Liver (tissue), 9 donors: Measurements from ENCODE around the gene TST. TPM values are rescaled to one million over a fixed set of nuclear protein-coding genes. Genes with fewer than 3 reads are reported as not detected.
A peak's percentile ranks its signal among the peaks of the same experiment; 100 is the strongest.

Experiments used
- DNase-seq: peaks from one replicate; pipeline ENCODE4 v3.0.0-alpha.2; 2017; ENCODE audit warnings: low spot score
- H3K27ac ChIP-seq, 2 donors: one replicate each; pipeline ENCODE4 v1.7.0; 2013; ENCODE audit warnings: inconsistent platforms in 2 of 2, low read length in 2 of 2, control low read depth in 1 of 2, low read depth in 1 of 2, mild to moderate bottlenecking in 1 of 2
- H3K27me3 ChIP-seq, 4 donors: one replicate each; pipeline versions ENCODE4 v1.6.1 to v1.7.0; 2013; ENCODE audit warnings: low read length in 3 of 4, inconsistent platforms in 1 of 4, mild to moderate bottlenecking in 1 of 4, moderate library complexity in 1 of 4; ENCODE audit not compliant: control insufficient read depth in 4 of 4, insufficient read depth in 4 of 4
- H3K36me3 ChIP-seq, 4 donors: one replicate each; pipeline versions ENCODE4 v1.6.1 to v1.7.0; 2013; ENCODE audit warnings: low read length in 3 of 4, mild to moderate bottlenecking in 3 of 4, low read depth in 1 of 4, moderate library complexity in 1 of 4; ENCODE audit not compliant: control insufficient read depth in 4 of 4, insufficient read depth in 3 of 4
- H3K4me1 ChIP-seq, 4 donors: one replicate each; pipeline versions ENCODE4 v1.6.1 to v1.7.0; 2013; ENCODE audit warnings: low read length in 3 of 4, mild to moderate bottlenecking in 3 of 4, moderate library complexity in 1 of 4; ENCODE audit not compliant: control insufficient read depth in 4 of 4, insufficient read depth in 4 of 4
- H3K4me3 ChIP-seq, 3 donors: one replicate each; pipeline versions ENCODE4 v1.6.1 to v1.7.0; 2013; ENCODE audit warnings: low read length in 3 of 3, control low read depth in 1 of 3, low read depth in 1 of 3, mild to moderate bottlenecking in 1 of 3
- H3K9ac ChIP-seq, 2 donors: one replicate each; pipeline ENCODE4 v1.7.0; 2013; ENCODE audit warnings: low read length in 2 of 2, mild to moderate bottlenecking in 2 of 2, moderate library complexity in 2 of 2, control low read depth in 1 of 2, low read depth in 1 of 2
- H3K9me3 ChIP-seq, 4 donors: one replicate each; pipeline versions ENCODE4 v1.6.1 to v1.7.0; 2013; ENCODE audit warnings: low read length in 3 of 4; ENCODE audit not compliant: control insufficient read depth in 4 of 4
- ATF3 ChIP-seq: IDR thresholded peaks from 2 replicates; pipeline ENCODE4 v1.6.1; 2016; ENCODE audit warnings: antibody characterized with exemption
- FOXA1 ChIP-seq: IDR thresholded peaks from 2 replicates; pipeline ENCODE4 v1.6.1; 2016; ENCODE audit warnings: antibody characterized with exemption
- FOXA2 ChIP-seq: IDR thresholded peaks from 2 replicates; pipeline ENCODE4 v1.6.1; 2016; ENCODE audit warnings: antibody characterized with exemption
- GABPA ChIP-seq, 2 donors: IDR thresholded peaks in 1 of 2; conservative IDR thresholded peaks in 1 of 2; 2 replicates each; pipeline ENCODE4 v1.6.1; 2016; ENCODE audit warnings: antibody characterized with exemption in 2 of 2, mild to moderate bottlenecking in 1 of 2, moderate library complexity in 1 of 2
- HNF4G ChIP-seq: IDR thresholded peaks from 2 replicates; pipeline ENCODE4 v1.6.1; 2016; ENCODE audit warnings: antibody characterized with exemption
- JUND ChIP-seq, 2 donors: IDR thresholded peaks; 2 replicates each; pipeline ENCODE4 v1.6.1; 2016; ENCODE audit warnings: antibody characterized with exemption in 2 of 2
- MAX ChIP-seq: IDR thresholded peaks from 2 replicates; pipeline ENCODE4 v1.6.1; 2016; ENCODE audit warnings: antibody characterized with exemption
- NR2F2 ChIP-seq: IDR thresholded peaks from 2 replicates; pipeline ENCODE4 v1.6.1; 2016; ENCODE audit warnings: antibody characterized with exemption
- REST ChIP-seq: IDR thresholded peaks from 2 replicates; pipeline ENCODE4 v1.6.1; 2016; ENCODE audit warnings: antibody characterized with exemption, mild to moderate bottlenecking
- RXRA ChIP-seq, 2 donors: IDR thresholded peaks; 2 replicates each; pipeline ENCODE4 v1.6.1; 2017 to 2018; ENCODE audit warnings: antibody characterized with exemption in 2 of 2, mild to moderate bottlenecking in 1 of 2
- SP1 ChIP-seq: IDR thresholded peaks from 2 replicates; pipeline ENCODE4 v1.6.1; 2018; ENCODE audit warnings: antibody characterized with exemption, mild to moderate bottlenecking
- TAF1 ChIP-seq: conservative IDR thresholded peaks from 2 replicates; pipeline ENCODE4 v1.6.1; 2016; ENCODE audit warnings: antibody characterized with exemption, mild to moderate bottlenecking
- YY1 ChIP-seq: IDR thresholded peaks from 2 replicates; pipeline ENCODE4 v1.6.1; 2016; ENCODE audit warnings: antibody characterized with exemption, mild to moderate bottlenecking
- ZBTB33 ChIP-seq: IDR thresholded peaks from 2 replicates; pipeline ENCODE4 v1.6.1; 2016; ENCODE audit warnings: antibody characterized with exemption
- WGBS: extraction: QIAGEN DNeasy Blood & Tissue Kit; methylation state at CpG from one replicate; pipeline ENCODE4 v1.1.7; 2013; 5-methylcytosine and 5-hydroxymethylcytosine counted together
- polyA plus RNA-seq, 2 donors: library from polyadenylated mRNA; stranded (reverse) in 1 of 2; unstranded in 1 of 2; fragments of 200-250 nt in 1 of 2; fragments of >200 nt in 1 of 2; fragmentation: Nextera tagmentation in 1 of 2; extraction: Ambion mirVana in 1 of 2; gene quantifications; one replicate each; pipeline versions ENCODE4 v1.2.1 to v1.2.3, GENCODE V29; 2013 to 2015
- total RNA-seq, 2 donors: library from RNA; depleted of rRNA; stranded (reverse); fragments of >200 nt; gene quantifications; one replicate each; pipeline ENCODE4 v1.2.3, GENCODE V29; 2014
- donor health status: healthy.
- donor health status: healthy.
- donor health status: healthy.
- donor health status: healthy.
- donor health status: healthy.

TST gene
- total and polyA plus RNA-seq, 4 donors: 186 to 404 (median 292) TPM

- Histone ChIP-seq H3K27ac (peak overlapping the region; percentile 91 to 93), H3K27me3 (no peaks in the 10 kb centered on the region), H3K36me3 (peaks cover 5 to 23% (median 14%) of the 10 kb centered on the region in 4 donors), H3K4me1 (peaks cover 9 to 91% (median 76%) of the 10 kb centered on the region in 4 donors), H3K9me3 (no peaks in the 10 kb centered on the region), H3K4me3 (peak overlapping the region; percentile 1 to 79 (median 54)), H3K9ac (peak overlapping the region; percentile 35 to 68)
- DNase-seq: no peak
- no peak for TF ChIP-seq YY1
- 50% methylated on average over 5 of the region's 5 CpGs for WGBS
Observed at GRCh38 chr22:37026325-37026724, 7.1 kb upstream of the TST start.

GRCh38 chr22:37025500-37026070, 6.3 kb upstream of the TST start:
- no peaks in the 10 kb centered on the region for H3K9me3 ChIP-seq
- peaks cover 9 to 91% (median 73%) of the 10 kb centered on the region in 4 donors for H3K4me1 ChIP-seq
- TF ChIP-seq ATF3 (no peak), YY1 (no peak), FOXA2 (no peak), RXRA (IDR thresholded peaks at IDR 0.05) (no peak), NR2F2 (no peak), SP1 (no peak), MAX (no peak), JUND (IDR thresholded peaks at IDR 0.05) (no peak), FOXA1 (no peak), ZBTB33 (no peak), GABPA (IDR thresholded peaks at IDR 0.05 in 1 of 2, conservative IDR thresholded peaks at IDR 0.05 in 1 of 2) (no peak), HNF4G (no peak), TAF1 (no peak), REST (no peak)
- WGBS: 21% methylated on average over 10 of the region's 10 CpGs
- no peak for DNase-seq
- peak overlapping the region; percentile 1 to 79 (median 54) for H3K4me3 ChIP-seq
- peaks cover 5 to 21% (median 14%) of the 10 kb centered on the region in 4 donors for H3K36me3 ChIP-seq
- peak overlapping the region; percentile 51 to 68 for H3K9ac ChIP-seq
- H3K27ac ChIP-seq: peak overlapping the region; percentile 91 to 93
- H3K27me3 ChIP-seq: no peaks in the 10 kb centered on the region
